Osteocyte (in vitro differentiated cells): ENCODE measurements around the gene IKZF1. TPM values are rescaled to one million over a fixed set of nuclear protein-coding genes. Genes with fewer than 3 reads are reported as not detected.

Experiments
- DNase-seq: peaks from one replicate; pipeline ENCODE4 v3.0.0; 2021; ENCODE audit warnings: mixed read lengths; ENCODE audit not compliant: unreplicated experiment; ENCODE audit errors: extremely low spot score
- H3K27ac Mint-ChIP-seq: one replicate; pipeline ENCODE4 v1.8.0; 2021; ENCODE audit warnings: mild to moderate bottlenecking, mixed read lengths; ENCODE audit not compliant: unreplicated experiment
- H3K27me3 Mint-ChIP-seq: one replicate; pipeline ENCODE4 v1.8.0; 2021; ENCODE audit warnings: mixed read lengths; ENCODE audit not compliant: unreplicated experiment
- H3K36me3 Mint-ChIP-seq: one replicate; pipeline ENCODE4 v1.8.0; 2021; ENCODE audit warnings: mixed read lengths; ENCODE audit not compliant: unreplicated experiment
- H3K4me1 Mint-ChIP-seq: one replicate; pipeline ENCODE4 v1.8.0; 2021; ENCODE audit warnings: mixed read lengths; ENCODE audit not compliant: unreplicated experiment
- H3K4me3 Mint-ChIP-seq: one replicate; pipeline ENCODE4 v1.8.0; 2021; ENCODE audit warnings: mild to moderate bottlenecking, moderate library complexity, mixed read lengths; ENCODE audit not compliant: unreplicated experiment
- H3K9me3 Mint-ChIP-seq: one replicate; pipeline ENCODE4 v1.8.0; 2021; ENCODE audit warnings: mixed read lengths; ENCODE audit not compliant: unreplicated experiment
- CTCF ChIP-seq: fragments of 200-600 bp; sonication (generic); IDR thresholded peaks from 2 replicates; pipeline ENCODE4 v1.5.0; 2021; ENCODE audit warnings: antibody characterized with exemption, mild to moderate bottlenecking, moderate library complexity
- total RNA-seq: library from RNA; stranded (reverse); gene quantifications from 2 replicates; pipeline ENCODE4 v1.2.1, GENCODE V29; 2021

Gene IKZF1
- total RNA-seq, 1 donor from 2014 or later: not detected

- Mint-ChIP-seq H3K4me3 (no peak overlapping the region), H3K9me3 (no peaks in the 10 kb centered on the region), H3K27ac (no peak overlapping the region), H3K4me1 (no peaks in the 10 kb centered on the region), H3K27me3 (peaks cover 10% of the 10 kb centered on the region), H3K36me3 (no peaks in the 10 kb centered on the region)
- no peak for TF ChIP-seq CTCF
- DNase-seq: no peak
These were observed 75.0 kb downstream of the IKZF1 start for GRCh38 chr7:50379539-50379938.

DNA sequence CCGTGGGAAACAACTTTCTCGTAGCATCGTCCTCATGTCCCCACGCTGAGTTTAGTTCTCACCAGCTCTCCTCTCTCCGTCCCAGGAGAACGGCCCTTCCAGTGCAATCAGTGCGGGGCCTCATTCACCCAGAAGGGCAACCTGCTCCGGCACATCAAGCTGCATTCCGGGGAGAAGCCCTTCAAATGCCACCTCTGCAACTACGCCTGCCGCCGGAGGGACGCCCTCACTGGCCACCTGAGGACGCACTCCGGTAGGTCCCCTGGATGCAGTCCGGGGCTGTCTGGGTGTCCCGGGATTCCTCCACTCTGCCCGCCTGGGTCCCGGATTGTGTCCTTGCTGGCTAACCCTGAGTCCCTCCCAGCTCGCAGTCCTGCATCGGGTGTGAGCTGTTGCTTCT is 77.9 kb downstream of the IKZF1 start:
- Mint-ChIP-seq H3K36me3 (no peaks in the 10 kb centered on the region), H3K27me3 (peaks cover 15% of the 10 kb centered on the region), H3K27ac (no peak overlapping the region), H3K4me1 (no peaks in the 10 kb centered on the region), H3K9me3 (no peaks in the 10 kb centered on the region), H3K4me3 (no peak overlapping the region)
- DNase-seq: no peak
- TF ChIP-seq CTCF: no peak

DNA sequence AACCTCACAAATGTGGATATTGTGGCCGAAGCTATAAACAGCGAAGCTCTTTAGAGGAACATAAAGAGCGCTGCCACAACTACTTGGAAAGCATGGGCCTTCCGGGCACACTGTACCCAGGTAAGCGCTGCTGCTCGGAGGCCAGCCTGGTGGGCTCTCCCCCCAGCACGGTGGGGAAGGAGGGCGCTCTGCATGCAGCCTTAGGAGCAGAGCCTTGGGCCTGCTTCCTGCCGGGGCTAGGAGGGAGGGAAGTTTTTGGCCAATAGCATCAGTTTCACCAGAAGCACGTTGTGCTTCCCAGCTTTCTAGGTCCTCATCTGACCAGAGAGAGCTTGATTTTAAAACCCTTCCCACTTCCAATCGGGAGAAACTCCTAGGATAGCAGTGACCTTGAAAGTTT is 82.8 kb downstream of the IKZF1 start:
- Mint-ChIP-seq H3K27me3 (peaks cover 18% of the 10 kb centered on the region), H3K36me3 (no peaks in the 10 kb centered on the region), H3K4me3 (no peak overlapping the region), H3K9me3 (no peaks in the 10 kb centered on the region), H3K27ac (no peak overlapping the region), H3K4me1 (no peaks in the 10 kb centered on the region)
- no peak for DNase-seq
- TF ChIP-seq CTCF: no peak

DNA sequence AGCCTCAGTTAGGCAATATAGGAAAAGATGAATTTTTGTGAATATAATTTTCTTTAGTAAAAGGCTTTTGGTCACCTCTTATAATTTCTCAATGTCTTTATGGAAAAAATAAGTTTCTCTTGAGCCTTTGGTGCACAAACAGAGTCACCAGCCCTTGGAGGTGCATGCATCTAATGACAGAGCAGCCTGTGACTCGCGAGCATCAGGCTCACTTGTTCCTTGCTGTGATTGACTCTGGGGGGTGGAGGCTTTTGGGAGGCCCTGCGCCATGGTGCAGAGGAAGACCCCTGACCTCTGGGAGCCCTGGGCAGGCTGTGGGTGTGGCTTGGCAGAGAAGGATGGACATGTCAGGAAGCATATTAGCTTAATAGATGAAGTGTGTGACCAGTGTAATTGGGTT is 85.4 kb downstream of the IKZF1 start:
- no peak for DNase-seq
- Mint-ChIP-seq H3K9me3 (no peaks in the 10 kb centered on the region), H3K27ac (no peak overlapping the region), H3K36me3 (no peaks in the 10 kb centered on the region), H3K4me1 (no peaks in the 10 kb centered on the region), H3K4me3 (no peak overlapping the region), H3K27me3 (peaks cover 19% of the 10 kb centered on the region)
- no peak for TF ChIP-seq CTCF

DNA sequence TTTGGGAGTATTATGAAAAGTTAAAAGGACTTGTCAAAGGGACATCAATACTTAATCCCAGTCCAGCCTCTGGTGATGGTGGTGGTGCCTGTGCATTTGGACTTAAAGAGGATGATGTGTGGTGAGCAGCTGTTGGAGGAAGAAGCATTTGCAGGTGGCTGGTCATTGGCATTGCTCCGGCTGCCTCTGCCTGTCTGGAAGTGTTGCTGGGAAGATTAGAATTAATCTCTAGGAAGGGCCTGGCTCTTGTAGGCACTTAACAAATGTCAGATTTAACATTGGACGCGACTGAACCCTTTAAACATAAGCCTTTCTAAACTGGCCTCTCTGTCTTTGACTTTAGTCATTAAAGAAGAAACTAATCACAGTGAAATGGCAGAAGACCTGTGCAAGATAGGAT is 86.9 kb downstream of the IKZF1 start:
- Mint-ChIP-seq H3K27me3 (peaks cover 21% of the 10 kb centered on the region), H3K9me3 (no peaks in the 10 kb centered on the region), H3K4me1 (no peaks in the 10 kb centered on the region), H3K36me3 (no peaks in the 10 kb centered on the region), H3K4me3 (no peak overlapping the region), H3K27ac (no peak overlapping the region)
- no peak for DNase-seq
- TF ChIP-seq CTCF: no peak
